ENCODE data around the gene ANXA5. TPM values are rescaled to one million over a fixed set of nuclear protein-coding genes. Genes with fewer than 3 reads are reported as not detected.

Gene ANXA5
- total RNA-seq, 2 donors from 2014 or later: 33.8 to 77.9 TPM

GRCh38 chr4:121702136-121702535, 5.4 kb upstream of the ANXA5 start:
- ATAC-seq (no peak), DNase-seq (ENCODE audit: low spot score) (no peak)
- Mint-ChIP-seq H3K36me3 (no peaks in the 10 kb centered on the region), H3K27me3 (peaks cover 39 to 40% of the 10 kb centered on the region in 2 donors), H3K4me3 (no peak overlapping the region), H3K27ac (no peak overlapping the region), H3K4me1 (ENCODE audit: low read depth in 2 of 2) (peaks cover 22 to 23% of the 10 kb centered on the region in 2 donors), H3K9me3 (no peaks in the 10 kb centered on the region)

- peaks cover 40% of the 10 kb centered on the region in 2 donors for H3K27me3 Mint-ChIP-seq
- no peak overlapping the region for H3K4me3 Mint-ChIP-seq
- H3K4me1 Mint-ChIP-seq (ENCODE audit: low read depth in 2 of 2): peaks cover 15 to 17% of the 10 kb centered on the region in 2 donors
- ATAC-seq (no peak), DNase-seq (ENCODE audit: low spot score) (no peak)
- no peaks in the 10 kb centered on the region for H3K36me3 Mint-ChIP-seq
- no peak overlapping the region for H3K27ac Mint-ChIP-seq
- H3K9me3 Mint-ChIP-seq: no peaks in the 10 kb centered on the region
Measured at GRCh38 chr4:121701263-121701662, 4.5 kb upstream of the ANXA5 start.

- DNase-seq (ENCODE audit: low spot score): no peak
- ATAC-seq: no peak
- Mint-ChIP-seq H3K27me3 (peaks cover 40 to 44% of the 10 kb centered on the region in 2 donors), H3K4me3 (peak overlapping the region; percentile 95), H3K4me1 (ENCODE audit: low read depth in 2 of 2) (peaks cover 22 to 29% of the 10 kb centered on the region in 2 donors), H3K27ac (peak overlapping the region in 1 of 2 donors; percentile 76), H3K36me3 (no peaks in the 10 kb centered on the region), H3K9me3 (no peaks in the 10 kb centered on the region)
Measured at GRCh38 chr4:121698236-121698671, 1.5 kb upstream of the ANXA5 start.

GRCh38 chr4:121697564-121697963, 784 bp upstream of the ANXA5 start:
- Mint-ChIP-seq H3K4me1 (ENCODE audit: low read depth in 2 of 2) (peaks cover 22 to 29% of the 10 kb centered on the region in 2 donors), H3K4me3 (peak overlapping the region; percentile 95), H3K27me3 (peaks cover 40 to 45% of the 10 kb centered on the region in 2 donors), H3K27ac (peak overlapping the region; percentile 64 to 76), H3K9me3 (no peaks in the 10 kb centered on the region), H3K36me3 (no peaks in the 10 kb centered on the region)
- no peak for DNase-seq (ENCODE audit: low spot score)
- no peak for ATAC-seq

- ATAC-seq: peak; percentile 61 to 64
- peak overlapping the region; percentile 83 to 91 for H3K27ac Mint-ChIP-seq
- H3K4me1 Mint-ChIP-seq (ENCODE audit: low read depth in 2 of 2): peaks cover 22 to 29% of the 10 kb centered on the region in 2 donors
- no peaks in the 10 kb centered on the region for H3K9me3 Mint-ChIP-seq
- peaks cover 31 to 45% of the 10 kb centered on the region in 2 donors for H3K27me3 Mint-ChIP-seq
- H3K4me3 Mint-ChIP-seq: peak overlapping the region; percentile 100
- H3K36me3 Mint-ChIP-seq: no peaks in the 10 kb centered on the region
- peak; percentile 74 for DNase-seq (ENCODE audit: low spot score)
Measured at GRCh38 chr4:121696170-121696580, 605 bp downstream of the ANXA5 start.

GRCh38 chr4:121693886-121694285, 2.9 kb downstream of the ANXA5 start:
- Mint-ChIP-seq H3K27ac (no peak overlapping the region), H3K4me1 (ENCODE audit: low read depth in 2 of 2) (peaks cover 22 to 29% of the 10 kb centered on the region in 2 donors), H3K36me3 (no peaks in the 10 kb centered on the region), H3K27me3 (peaks cover 12 to 28% of the 10 kb centered on the region in 2 donors), H3K4me3 (no peak overlapping the region), H3K9me3 (no peaks in the 10 kb centered on the region)
- ATAC-seq (no peak), DNase-seq (ENCODE audit: low spot score) (no peak)

- Mint-ChIP-seq H3K4me3 (no peak overlapping the region), H3K27ac (no peak overlapping the region), H3K4me1 (ENCODE audit: low read depth in 2 of 2) (peaks cover 19 to 29% of the 10 kb centered on the region in 2 donors), H3K27me3 (peaks cover 8 to 24% of the 10 kb centered on the region in 2 donors), H3K36me3 (no peaks in the 10 kb centered on the region), H3K9me3 (no peaks in the 10 kb centered on the region)
- DNase-seq (ENCODE audit: low spot score) (no peak), ATAC-seq (no peak)
Measured at GRCh38 chr4:121693450-121693849, 3.3 kb downstream of the ANXA5 start.

GRCh38 chr4:121692261-121692660, 4.5 kb downstream of the ANXA5 start:
- Mint-ChIP-seq H3K27me3 (peaks cover 0 to 15% of the 10 kb centered on the region in 2 donors), H3K27ac (peak overlapping the region in 1 of 2 donors; percentile 24), H3K9me3 (no peaks in the 10 kb centered on the region), H3K36me3 (no peaks in the 10 kb centered on the region), H3K4me3 (no peak overlapping the region), H3K4me1 (ENCODE audit: low read depth in 2 of 2) (peaks cover 9 to 18% of the 10 kb centered on the region in 2 donors)
- ATAC-seq (no peak), DNase-seq (ENCODE audit: low spot score) (no peak)

GRCh38 chr4:121690001-121690400, 6.8 kb downstream of the ANXA5 start:
- Mint-ChIP-seq H3K9me3 (no peaks in the 10 kb centered on the region), H3K27ac (no peak overlapping the region), H3K36me3 (peaks cover 7% of the 10 kb centered on the region), H3K4me1 (ENCODE audit: low read depth in 2 of 2) (peaks cover 4 to 11% of the 10 kb centered on the region in 2 donors), H3K4me3 (no peak overlapping the region), H3K27me3 (peaks cover 0 to 16% of the 10 kb centered on the region in 2 donors)
- DNase-seq (ENCODE audit: low spot score): no peak
- peak; percentile 61 to 70 for ATAC-seq

- no peak overlapping the region for H3K27ac Mint-ChIP-seq
Measured at GRCh38 chr4:121688701-121689100, 8.1 kb downstream of the ANXA5 start.

GRCh38 chr4:121688261-121688660, 8.5 kb downstream of the ANXA5 start:
- Mint-ChIP-seq H3K27me3 (peaks cover 0 to 13% of the 10 kb centered on the region in 2 donors), H3K4me1 (ENCODE audit: low read depth in 2 of 2) (peaks cover 4 to 7% of the 10 kb centered on the region in 2 donors), H3K9me3 (no peaks in the 10 kb centered on the region), H3K36me3 (peaks cover 13% of the 10 kb centered on the region), H3K27ac (no peak overlapping the region), H3K4me3 (no peak overlapping the region)
- no peak for DNase-seq (ENCODE audit: low spot score)
- ATAC-seq: no peak

More at GRCh38 chr4:121688701-121689100, 8.1 kb downstream of the ANXA5 start:
- H3K4me1 Mint-ChIP-seq (ENCODE audit: low read depth in 2 of 2): peaks cover 4 to 7% of the 10 kb centered on the region in 2 donors
- no peaks in the 10 kb centered on the region for H3K9me3 Mint-ChIP-seq
- DNase-seq (ENCODE audit: low spot score) (no peak), ATAC-seq (no peak)
- peaks cover 0 to 16% of the 10 kb centered on the region in 2 donors for H3K27me3 Mint-ChIP-seq
- H3K36me3 Mint-ChIP-seq: peaks cover 13% of the 10 kb centered on the region
- no peak overlapping the region for H3K4me3 Mint-ChIP-seq

- H3K4me3 Mint-ChIP-seq: no peak overlapping the region
- H3K36me3 Mint-ChIP-seq: peaks cover 13% of the 10 kb centered on the region
- peaks cover 0 to 5% of the 10 kb centered on the region in 2 donors for H3K27me3 Mint-ChIP-seq
- H3K9me3 Mint-ChIP-seq: no peaks in the 10 kb centered on the region
- no peak for DNase-seq (ENCODE audit: low spot score)
- no peak overlapping the region for H3K27ac Mint-ChIP-seq
- peaks cover 4 to 7% of the 10 kb centered on the region in 2 donors for H3K4me1 Mint-ChIP-seq (ENCODE audit: low read depth in 2 of 2)
- no peak for ATAC-seq
Measured at GRCh38 chr4:121686255-121686654, 10.5 kb downstream of the ANXA5 start.

GRCh38 chr4:121685257-121685656, 11.5 kb downstream of the ANXA5 start:
- Mint-ChIP-seq H3K27ac (no peak overlapping the region), H3K4me3 (no peak overlapping the region), H3K4me1 (ENCODE audit: low read depth in 2 of 2) (peaks cover 4 to 7% of the 10 kb centered on the region in 2 donors), H3K27me3 (peaks cover 0 to 5% of the 10 kb centered on the region in 2 donors), H3K9me3 (no peaks in the 10 kb centered on the region), H3K36me3 (peaks cover 20% of the 10 kb centered on the region)
- DNase-seq (ENCODE audit: low spot score) (no peak), ATAC-seq (no peak)

- ATAC-seq (no peak), DNase-seq (ENCODE audit: low spot score) (no peak)
- H3K27me3 Mint-ChIP-seq: peaks cover 0 to 5% of the 10 kb centered on the region in 2 donors
- no peak overlapping the region for H3K27ac Mint-ChIP-seq
- H3K4me3 Mint-ChIP-seq: no peak overlapping the region
- peaks cover 23% of the 10 kb centered on the region for H3K36me3 Mint-ChIP-seq
- H3K9me3 Mint-ChIP-seq: no peaks in the 10 kb centered on the region
- peaks cover 4 to 7% of the 10 kb centered on the region in 2 donors for H3K4me1 Mint-ChIP-seq (ENCODE audit: low read depth in 2 of 2)
Measured at GRCh38 chr4:121684561-121684960, 12.2 kb downstream of the ANXA5 start.

GRCh38 chr4:121684016-121684415, 12.8 kb downstream of the ANXA5 start:
- no peak overlapping the region for H3K4me3 Mint-ChIP-seq
- peaks cover 28% of the 10 kb centered on the region for H3K36me3 Mint-ChIP-seq
- ATAC-seq (no peak), DNase-seq (ENCODE audit: low spot score) (no peak)
- no peak overlapping the region for H3K27ac Mint-ChIP-seq
- H3K9me3 Mint-ChIP-seq: no peaks in the 10 kb centered on the region
- peaks cover 0 to 5% of the 10 kb centered on the region in 2 donors for H3K27me3 Mint-ChIP-seq
- peaks cover 4 to 7% of the 10 kb centered on the region in 2 donors for H3K4me1 Mint-ChIP-seq (ENCODE audit: low read depth in 2 of 2)
